GM23338 (cell line): ENCODE data around the gene PDE4C. TPM values are rescaled to one million over a fixed set of nuclear protein-coding genes. Genes with fewer than 3 reads are reported as not detected.
"Not testable (repeated sequence)": the region's sequence is repeated elsewhere in the genome, so short reads cannot be mapped to it uniquely, and the experiment has no call there.

ENCODE experiments used
- ATAC-seq: fragments of 200-7000 bp; cut with Tn5 transposase; 3 replicates; pipeline ENCODE4 v1.9.1; 2020
- DNase-seq: peaks from one replicate; pipeline ENCODE4 v3.0.0-alpha.2; 2015; ENCODE audit warnings: low spot score
- H2AFZ ChIP-seq: fragments of 200-600 bp; sonication (generic); 2 replicates; pipeline ENCODE4 v1.8.0; 2016; ENCODE audit warnings: antibody characterized with exemption, mild to moderate bottlenecking, moderate library complexity
- H3F3A ChIP-seq: fragments of 200-600 bp; sonication (generic); replicated peaks from 2 replicates; pipeline ENCODE4 v1.8.0; 2017; ENCODE audit warnings: antibody characterized with exemption, mixed run types, low read depth
- H3K27ac ChIP-seq: fragments of 200-600 bp; sonication (generic); 2 replicates; pipeline ENCODE4 v1.6.1; 2016; ENCODE audit warnings: low read depth
- H3K27me3 ChIP-seq: fragments of 200-600 bp; sonication (generic); 2 replicates; pipeline ENCODE4 v1.8.0; 2016; ENCODE audit warnings: mild to moderate bottlenecking, mixed run types, moderate library complexity; ENCODE audit not compliant: insufficient read depth
- H3K36me3 ChIP-seq: fragments of 200-600 bp; sonication (generic); 2 replicates; pipeline ENCODE4 v1.8.0; 2016; ENCODE audit warnings: mild to moderate bottlenecking; ENCODE audit not compliant: insufficient read depth
- H3K4me1 ChIP-seq: fragments of 200-600 bp; sonication (generic); 2 replicates; pipeline ENCODE4 v1.8.0; 2016; ENCODE audit warnings: mild to moderate bottlenecking, moderate library complexity; ENCODE audit not compliant: insufficient read depth
- H3K4me2 ChIP-seq: fragments of 200-600 bp; sonication (generic); 2 replicates; pipeline ENCODE4 v1.7.1; 2017; ENCODE audit warnings: mixed run types
- H3K4me3 ChIP-seq: fragments of 200-600 bp; sonication (generic); 2 replicates; pipeline ENCODE4 v1.6.1; 2016; ENCODE audit warnings: mixed run types
- H3K79me2 ChIP-seq: fragments of 200-600 bp; sonication (generic); replicated peaks from 2 replicates; pipeline ENCODE4 v1.8.0; 2017; ENCODE audit warnings: mild to moderate bottlenecking; ENCODE audit not compliant: insufficient read depth
- H3K9me2 ChIP-seq: fragments of 200-600 bp; sonication (generic); 2 replicates; pipeline ENCODE4 v1.8.0; 2017; ENCODE audit not compliant: insufficient read depth
- H4K20me1 ChIP-seq: fragments of 200-600 bp; sonication (generic); replicated peaks from 2 replicates; pipeline ENCODE4 v1.8.0; 2017; ENCODE audit warnings: mild to moderate bottlenecking; ENCODE audit not compliant: insufficient read depth
- H3K27ac Mint-ChIP-seq: 2 replicates; pipeline ENCODE4 v1.8.0; 2020; ENCODE audit warnings: inconsistent platforms, mild to moderate bottlenecking, moderate library complexity, mixed read lengths
- H3K27me3 Mint-ChIP-seq: 3 replicates; pipeline ENCODE4 v1.8.0; 2022; ENCODE audit warnings: low read depth, mild to moderate bottlenecking, moderate library complexity, mixed read lengths, inconsistent platforms; ENCODE audit not compliant: insufficient read depth, poor library complexity
- H3K36me3 Mint-ChIP-seq: 3 replicates; pipeline ENCODE4 v1.8.0; 2021; ENCODE audit warnings: low read depth, mild to moderate bottlenecking, inconsistent platforms, moderate library complexity, mixed read lengths
- H3K4me1 Mint-ChIP-seq: 3 replicates; pipeline ENCODE4 v1.8.0; 2020; ENCODE audit warnings: mild to moderate bottlenecking, inconsistent platforms, mixed read lengths
- H3K4me3 Mint-ChIP-seq: 3 replicates; pipeline ENCODE4 v1.8.0; 2021; ENCODE audit warnings: moderate library complexity, mild to moderate bottlenecking, inconsistent platforms, mixed read lengths
- H3K9me3 Mint-ChIP-seq: 3 replicates; pipeline ENCODE4 v1.8.0; 2020; ENCODE audit warnings: moderate library complexity, mild to moderate bottlenecking, inconsistent platforms, mixed read lengths
- CTCF ChIP-seq, 2 experiments: fragments of 200-600 bp in 1 of 2; sonication (generic) in 1 of 2; conservative IDR thresholded peaks; 2 replicates each; pipeline versions ENCODE4 v1.5.1 to v1.6.1; 2016 to 2017; ENCODE audit warnings: antibody characterized with exemption in 2 of 2, low read depth in 2 of 2, mild to moderate bottlenecking in 2 of 2, moderate library complexity in 1 of 2
- EZH2 ChIP-seq: fragments of 200-600 bp; sonication (generic); IDR thresholded peaks from one replicate; pipeline ENCODE4 v1.8.0; 2017; ENCODE audit warnings: antibody characterized with exemption, mild to moderate bottlenecking, low read depth; ENCODE audit not compliant: unreplicated experiment
- POLR2AphosphoS5 ChIP-seq: IDR thresholded peaks from 2 replicates; pipeline ENCODE4 v1.6.1; 2016; ENCODE audit warnings: antibody characterized with exemption, low read depth
- REST ChIP-seq: IDR thresholded peaks from one replicate; pipeline ENCODE4 v1.6.1; 2018; ENCODE audit warnings: antibody characterized with exemption; ENCODE audit not compliant: unreplicated experiment
- STAT1 ChIP-seq: IDR thresholded peaks from one replicate; pipeline ENCODE4 v1.6.1; 2016; ENCODE audit warnings: antibody characterized with exemption; ENCODE audit not compliant: unreplicated experiment
- polyA plus RNA-seq: library from polyadenylated mRNA; unstranded; fragments of >200 nt; fragmentation: Nextera tagmentation; extraction: Ambion mirVana; gene quantifications from 2 replicates; pipeline ENCODE4 v1.2.1, GENCODE V29; 2016
- total RNA-seq: library from RNA; depleted of rRNA; stranded (reverse); fragments of >200 nt; shearing (Covaris generic); gene quantifications from 2 replicates; pipeline ENCODE4 v1.2.3, GENCODE V29; 2014

The PDE4C gene
- total and polyA plus RNA-seq, 2 experiments from 2014 or later = 1.6 to 3.6 TPM

GRCh38 chr19:18209912-18210311 is 16.3 kb downstream of the PDE4C start:
- not testable (repeated sequence) for H3K36me3 Mint-ChIP-seq, H3K79me2 ChIP-seq, H3K4me3 ChIP-seq, ATAC-seq, H3K4me3 Mint-ChIP-seq, H3K27ac ChIP-seq, H3K27me3 ChIP-seq, DNase-seq, H3K36me3 ChIP-seq, H3K27ac Mint-ChIP-seq, H4K20me1 ChIP-seq, H3K9me2 ChIP-seq, H2AFZ ChIP-seq, H3K4me2 ChIP-seq, H3K9me3 Mint-ChIP-seq
- H3K4me1 Mint-ChIP-seq = peaks cover 15% of the 10 kb centered on the region
- peaks cover 10% of the 10 kb centered on the region for H3K27me3 Mint-ChIP-seq
- H3F3A ChIP-seq = peaks cover 14% of the 10 kb centered on the region
- H3K4me1 ChIP-seq = peaks cover 11% of the 10 kb centered on the region

- no peaks in the 10 kb centered on the region for H4K20me1 ChIP-seq
- Mint-ChIP-seq H3K4me3 (no peak overlapping the region; the same call in 2 of the 3 replicates), H3K27me3 (peaks cover 16% of the 10 kb centered on the region), H3K4me1 (peaks cover 15% of the 10 kb centered on the region), H3K9me3 (no peaks in the 10 kb centered on the region), H3K27ac (no peak overlapping the region), H3K36me3 (no peaks in the 10 kb centered on the region)
- H3K4me3 ChIP-seq = no peak overlapping the region
- no peaks in the 10 kb centered on the region for H3K36me3 ChIP-seq
- no peaks in the 10 kb centered on the region for H3K79me2 ChIP-seq
- H3F3A ChIP-seq = peaks cover 20% of the 10 kb centered on the region
- DNase-seq = peak; percentile 80
- H3K4me2 ChIP-seq = peak overlapping the region; percentile 21; the same call in 1 of the 2 replicates
- peaks cover 11% of the 10 kb centered on the region for H3K4me1 ChIP-seq
- no peak overlapping the region for H3K27ac ChIP-seq
- no peak overlapping the region for H2AFZ ChIP-seq
- H3K27me3 ChIP-seq = no peaks in the 10 kb centered on the region
- no peak; the same call in 2 of the 3 replicates for ATAC-seq
- H3K9me2 ChIP-seq = no peaks in the 10 kb centered on the region
- TF ChIP-seq EZH2 = no peak
- no peak for TF ChIP-seq STAT1
- peak; percentile 67 to 81 for TF ChIP-seq CTCF (conservative IDR thresholded peaks at IDR 0.05; ENCODE audit: low read depth in 2 of 2)
Observed at GRCh38 chr19:18208098-18208951, 17.9 kb downstream of the PDE4C start.

- ATAC-seq = no peak
- Mint-ChIP-seq H3K36me3 (peaks cover 11% of the 10 kb centered on the region; the same call in 2 of the 3 replicates), H3K9me3 (no peaks in the 10 kb centered on the region), H3K4me3 (peak overlapping the region; percentile 85), H3K4me1 (peaks cover 23% of the 10 kb centered on the region), H3K27ac (peak overlapping the region; percentile 94; the same call in 1 of the 2 replicates), H3K27me3 (peaks cover 16% of the 10 kb centered on the region)
- no peaks in the 10 kb centered on the region; the same call in none of the 2 replicates for H4K20me1 ChIP-seq
- H3K9me2 ChIP-seq = no peaks in the 10 kb centered on the region
- H3K4me1 ChIP-seq = peaks cover 11% of the 10 kb centered on the region
- no peaks in the 10 kb centered on the region for H3K27me3 ChIP-seq
- 0 out of 2 replicates have a peak, but pooled peaks cover 6% of the 10 kb centered on the region for H3K79me2 ChIP-seq
- peaks cover 31% of the 10 kb centered on the region for H3F3A ChIP-seq
- DNase-seq = peak; percentile 34
- H3K36me3 ChIP-seq = no peaks in the 10 kb centered on the region
- H3K27ac ChIP-seq = peak overlapping the region; percentile 99
- TF ChIP-seq REST = no peak
- no peak for TF ChIP-seq POLR2AphosphoS5
- peak overlapping the region; percentile 49; the same call in 1 of the 2 replicates for H2AFZ ChIP-seq
- peak overlapping the region; percentile 78 for H3K4me3 ChIP-seq
- peak overlapping the region; percentile 99 for H3K4me2 ChIP-seq
Observed at GRCh38 chr19:18206018-18206417, 20.2 kb downstream of the PDE4C start.
